H1 (cell line): Measurements from ENCODE around the gene SPATS2L. TPM values are rescaled to one million over a fixed set of nuclear protein-coding genes. Genes with fewer than 3 reads are reported as not detected.

Source experiments
- CTCF ChIA-PET: fragments of 300-600 bp; sonication (Branson Sonifier 250); formaldehyde crosslinking; loops from one replicate; lab custom pipeline; 2021; ENCODE audit not compliant: partially characterized antibody; lab: Charles Lee
- POLR2A ChIA-PET: fragments of 300-600 bp; sonication (Branson Sonifier 250); formaldehyde crosslinking; loops from one replicate; lab custom pipeline; 2021; ENCODE audit warnings: inconsistent platforms; ENCODE audit not compliant: partially characterized antibody; lab: Charles Lee
- DNase-seq, 2 experiments: peaks; one replicate each; pipeline versions ENCODE4 v3.0.0 to v3.0.0-alpha.2; 2010 to 2022; ENCODE audit warnings: low spot score in 2 of 2, low read depth in 1 of 2, mixed read lengths in 1 of 2
- FAIRE-seq: peaks from 2 replicates; lab custom pipeline; 2011; peaks lifted over from hg19 to GRCh38; lab: Jason Lieb, UNC
- H2AFZ ChIP-seq: 2 replicates; pipeline ENCODE4 v1.8.1; 2012; ENCODE audit warnings: low read length, inconsistent platforms
- H2AK5ac ChIP-seq: 2 replicates; pipeline ENCODE4 v1.6.1; 2013; ENCODE audit warnings: low read depth, low read length
- H2BK120ac ChIP-seq: replicated peaks from 2 replicates; pipeline ENCODE3; 2013; ENCODE audit warnings: low read depth, low read length, inconsistent platforms
- H2BK12ac ChIP-seq: 2 replicates; pipeline ENCODE4 v1.6.1; 2013; ENCODE audit warnings: low read depth, low read length
- H2BK15ac ChIP-seq: 2 replicates; pipeline ENCODE4 v1.6.1; 2013; ENCODE audit warnings: low read length
- H2BK20ac ChIP-seq: 2 replicates; pipeline ENCODE4 v1.6.1; 2013; ENCODE audit warnings: low read length
- H2BK5ac ChIP-seq: 2 replicates; pipeline ENCODE4 v1.6.1; 2013; ENCODE audit warnings: low read depth, low read length
- H3K14ac ChIP-seq: 2 replicates; pipeline ENCODE4 v1.6.1; 2013; ENCODE audit warnings: inconsistent platforms; ENCODE audit not compliant: insufficient read length
- H3K18ac ChIP-seq: 2 replicates; pipeline ENCODE4 v1.6.1; 2013; ENCODE audit warnings: low read length; ENCODE audit errors: extremely low read depth
- H3K23ac ChIP-seq: 2 replicates; pipeline ENCODE4 v1.6.1; 2013; ENCODE audit warnings: inconsistent platforms; ENCODE audit not compliant: insufficient read length
- H3K23me2 ChIP-seq: 2 replicates; pipeline ENCODE4 v1.6.1; 2013; ENCODE audit warnings: low read depth, low read length
- H3K27ac ChIP-seq: 2 replicates; pipeline ENCODE4 v1.6.1; 2011; ENCODE audit warnings: low read depth, low read length, inconsistent platforms
- H3K27me3 ChIP-seq, 4 experiments: replicated peaks in 1 of 4; 1 replicate in 1 of 4; 2 replicates in 3 of 4; pipeline versions ENCODE4 v1.6.1 to v1.8.1; 2011 to 2013; ENCODE audit warnings: low read length in 3 of 4, mild to moderate bottlenecking in 3 of 4, inconsistent platforms in 2 of 4, mixed read lengths in 2 of 4, moderate library complexity in 1 of 4; ENCODE audit not compliant: control insufficient read depth in 3 of 4, insufficient read depth in 3 of 4; ENCODE audit errors: extremely low read depth in 1 of 4
- H3K36me3 ChIP-seq, 4 experiments: 2 replicates each; pipeline versions ENCODE4 v1.6.1 to v1.8.1; 2011 to 2013; ENCODE audit warnings: mild to moderate bottlenecking in 4 of 4, low read length in 3 of 4, moderate library complexity in 2 of 4, control low read depth in 1 of 4, inconsistent platforms in 1 of 4; ENCODE audit not compliant: insufficient read depth in 4 of 4, control insufficient read depth in 2 of 4
- H3K4ac ChIP-seq: replicated peaks from 2 replicates; pipeline ENCODE3; 2013; ENCODE audit warnings: low read length, low read depth, mixed read lengths, inconsistent platforms; ENCODE audit not compliant: insufficient read length
- H3K4me1 ChIP-seq, 4 experiments: replicated peaks in 1 of 4; 1 replicate in 1 of 4; 2 replicates in 3 of 4; pipeline versions ENCODE4 v1.6.1 to v1.8.1; 2011 to 2013; ENCODE audit warnings: low read length in 3 of 4, inconsistent platforms in 2 of 4, mixed read lengths in 1 of 4; ENCODE audit not compliant: insufficient read depth in 4 of 4, control insufficient read depth in 3 of 4
- H3K4me2 ChIP-seq, 2 experiments: 2 replicates each; pipeline versions ENCODE4 v1.6.1 to v1.8.1; 2011 to 2013; ENCODE audit warnings: low read depth in 2 of 2, low read length in 2 of 2, control low read depth in 1 of 2, inconsistent platforms in 1 of 2, mild to moderate bottlenecking in 1 of 2; ENCODE audit not compliant: insufficient read depth in 1 of 2
- H3K4me3 ChIP-seq, 4 experiments: fragments of 200-600, 300-600 bp in 1 of 4; sonication (generic), shearing (Covaris generic), sonication (Bioruptor Twin) in 1 of 4; 2 replicates each; pipeline versions ENCODE4 v1.5.1 to v1.8.1; 2011 to 2016; ENCODE audit warnings: low read length in 4 of 4, low read depth in 3 of 4, control low read depth in 2 of 4, inconsistent platforms in 2 of 4, mild to moderate bottlenecking in 2 of 4, mixed read lengths in 1 of 4, moderate library complexity in 1 of 4; ENCODE audit not compliant: insufficient read depth in 2 of 4; ENCODE audit errors: extremely low read depth in 1 of 4
- H3K56ac ChIP-seq: replicated peaks from 2 replicates; pipeline ENCODE3; 2013; ENCODE audit warnings: low read depth, mild to moderate bottlenecking, mixed read lengths, low read length, inconsistent platforms; ENCODE audit not compliant: insufficient read length
- H3K79me1 ChIP-seq: 2 replicates; pipeline ENCODE4 v1.6.1; 2013; ENCODE audit warnings: low read depth, low read length, control low read depth
- H3K79me2 ChIP-seq, 2 experiments: 2 replicates each; pipeline versions ENCODE4 v1.6.1 to v1.8.1; 2012 to 2013; ENCODE audit warnings: low read length in 2 of 2, mild to moderate bottlenecking in 2 of 2, inconsistent platforms in 1 of 2; ENCODE audit not compliant: insufficient read depth in 2 of 2, control insufficient read depth in 1 of 2
- H3K9ac ChIP-seq, 4 experiments: replicated peaks in 1 of 4; 1 replicate in 1 of 4; 2 replicates in 3 of 4; pipeline versions ENCODE4 v1.6.1 to v1.8.1; 2011 to 2013; ENCODE audit warnings: low read depth in 3 of 4, low read length in 3 of 4, control low read depth in 2 of 4, mild to moderate bottlenecking in 2 of 4, moderate library complexity in 2 of 4, inconsistent platforms in 1 of 4; ENCODE audit errors: extremely low read depth in 1 of 4
- H3K9me3 ChIP-seq, 2 experiments: 2 replicates each; pipeline versions ENCODE4 v1.6.1 to v1.8.1; 2012 to 2013; ENCODE audit warnings: mild to moderate bottlenecking in 2 of 2, moderate library complexity in 2 of 2, control low read depth in 1 of 2, inconsistent platforms in 1 of 2, low read depth in 1 of 2, low read length in 1 of 2, mixed read lengths in 1 of 2; ENCODE audit not compliant: insufficient read depth in 2 of 2
- H4K20me1 ChIP-seq, 2 experiments: replicated peaks in 1 of 2; 2 replicates each; pipeline versions ENCODE3 to v1.8.1; 2011 to 2013; ENCODE audit warnings: inconsistent platforms in 2 of 2, low read length in 2 of 2, mild to moderate bottlenecking in 1 of 2; ENCODE audit not compliant: insufficient read depth in 2 of 2, control insufficient read depth in 1 of 2
- H4K5ac ChIP-seq: 2 replicates; pipeline ENCODE4 v1.6.1; 2013; ENCODE audit warnings: low read length, low read depth, mixed read lengths, inconsistent platforms; ENCODE audit not compliant: insufficient read length
- H4K8ac ChIP-seq: 2 replicates; pipeline ENCODE4 v1.8.0; 2013; ENCODE audit warnings: mild to moderate bottlenecking, moderate library complexity, low read length, inconsistent platforms; ENCODE audit not compliant: insufficient read depth; ENCODE audit errors: extremely low read depth
- H4K91ac ChIP-seq: replicated peaks from 2 replicates; pipeline ENCODE3; 2013; ENCODE audit warnings: low read length, mixed read lengths, inconsistent platforms; ENCODE audit not compliant: insufficient read length
- ASH2L ChIP-seq: fragments of 200-600, 300-600 bp; sonication (generic); IDR thresholded peaks from one replicate; pipeline ENCODE4 v1.7.1; 2017; ENCODE audit warnings: low read length
- CBX5 ChIP-seq: fragments of 300-800, 300-1000 bp; sonication (generic); IDR thresholded peaks from 2 replicates; pipeline ENCODE4 v1.7.1; 2016; ENCODE audit warnings: antibody characterized with exemption, low read length, low read depth
- CHD2 ChIP-seq: IDR thresholded peaks from 2 replicates; pipeline ENCODE4 v1.6.1; 2012; ENCODE audit warnings: low read length, improper control_type of control experiment
- FOSL1 ChIP-seq: IDR thresholded peaks from 2 replicates; pipeline ENCODE4 v1.6.1; 2011; ENCODE audit warnings: mild to moderate bottlenecking, low read depth, low read length, moderate library complexity; ENCODE audit not compliant: insufficient read depth
- KDM5A ChIP-seq: fragments of 200-600 bp; IDR thresholded peaks from 2 replicates; pipeline ENCODE4 v1.7.1; 2012; ENCODE audit warnings: mild to moderate bottlenecking, low read length, inconsistent platforms, mixed read lengths
- NANOG ChIP-seq: IDR thresholded peaks from 2 replicates; pipeline ENCODE4 v1.6.1; 2011; ENCODE audit warnings: low read length, low read depth, mild to moderate bottlenecking, inconsistent platforms; ENCODE audit not compliant: insufficient read depth, poor library complexity, severe bottlenecking
- RAD21 ChIP-seq, 2 experiments: IDR thresholded peaks in 1 of 2; conservative IDR thresholded peaks in 1 of 2; 2 replicates each; pipeline ENCODE4 v1.6.1; 2011; ENCODE audit warnings: low read depth in 2 of 2, low read length in 2 of 2, improper control_type of control experiment in 1 of 2, inconsistent platforms in 1 of 2, mild to moderate bottlenecking in 1 of 2, moderate library complexity in 1 of 2
- RXRA ChIP-seq: IDR thresholded peaks from 2 replicates; pipeline ENCODE4 v1.6.1; 2011; ENCODE audit warnings: low read depth, mild to moderate bottlenecking, low read length, moderate library complexity; ENCODE audit not compliant: insufficient read depth
- SP4 ChIP-seq: IDR thresholded peaks from 2 replicates; pipeline ENCODE4 v1.6.1; 2012; ENCODE audit warnings: low read length, inconsistent platforms
- TBP ChIP-seq: IDR thresholded peaks from 2 replicates; pipeline ENCODE4 v1.6.1; 2011; ENCODE audit warnings: low read depth, low read length, improper control_type of control experiment
- TCF12 ChIP-seq: IDR thresholded peaks from 2 replicates; pipeline ENCODE4 v1.6.1; 2011; ENCODE audit warnings: low read depth, mild to moderate bottlenecking, low read length
- USF2 ChIP-seq: IDR thresholded peaks from 2 replicates; pipeline ENCODE4 v1.6.1; 2011; ENCODE audit warnings: low read length, improper control_type of control experiment
- ZNF274 ChIP-seq: IDR thresholded peaks from 2 replicates; pipeline ENCODE4 v1.7.0; 2012; ENCODE audit warnings: low read length, borderline replicate concordance; ENCODE audit errors: extremely low read depth
- WGBS, 2 experiments: shearing (Covaris generic) in 1 of 2; methylation state at CpG; one replicate each; pipeline versions ENCODE4 v1.1.6 to v1.1.7; 2013 to 2015; ENCODE audit warnings: low lambda C conversion rate in 2 of 2, mixed read lengths in 2 of 2, inconsistent platforms in 1 of 2, low coverage in 1 of 2, missing lambda C conversion rate in 1 of 2; ENCODE audit not compliant: insufficient replicate concordance in 2 of 2, insufficient coverage in 1 of 2, insufficient read length in 1 of 2; ENCODE audit errors: extremely low coverage in 1 of 2, missing lambda C conversion rate in 1 of 2; 5-methylcytosine and 5-hydroxymethylcytosine counted together
- polyA plus RNA-seq, 7 experiments: library from polyadenylated mRNA; depleted of rRNA in 3 of 7; stranded (reverse) in 5 of 7; unstranded in 2 of 7; fragments of >200 nt in 5 of 7; fragments of 200-250 nt in 2 of 7; gene quantifications; 1 replicate in 5 of 7; 2 replicates in 1 of 7; 4 replicates in 1 of 7; pipeline versions ENCODE4 v1.2.1 to v1.2.3, GENCODE V29; 2011 to 2013; ENCODE audit warnings: missing spikeins in 2 of 7, mixed read lengths in 2 of 7
- total RNA-seq: library from RNA; stranded (reverse); fragmentation: NEBNext Ultra II Directional; extraction: Animal tissue kit (Norgen Biotek cat#: 25700); gene quantifications from 2 replicates; pipeline ENCODE4 v1.2.1, GENCODE V29; 2021

SPATS2L gene
- total and polyA plus RNA-seq, 2 of the 8 experiments (the other 6 are each of a cell fraction or from before 2014, with no cell fraction given) = 67.3 to 189 TPM

GRCh38 chr2:200451511-200451910 is 145.0 kb downstream of the SPATS2L start:
- no peak overlapping the region for H3K14ac ChIP-seq
- H2AFZ ChIP-seq = no peak overlapping the region
- no peaks in the 10 kb centered on the region for H3K27me3 ChIP-seq
- no peak overlapping the region for H3K18ac ChIP-seq
- no peak overlapping the region for H2AK5ac ChIP-seq
- ChIA-PET POLR2A (no interaction called here), CTCF (interaction anchor here (1.6 kb wide), 1 partner anchor 478 kb away, joined by 5 read pairs; no protein-coding TSS in a partner anchor)
- no peak overlapping the region for H3K4ac ChIP-seq
- no peak overlapping the region for H2BK15ac ChIP-seq
- no peaks in the 10 kb centered on the region for H3K23me2 ChIP-seq
- peaks cover 2 to 32% (median 15%) of the 10 kb centered on the region in 4 experiments; a peak in 6 of 8 replicates for H3K36me3 ChIP-seq
- no peak overlapping the region for H2BK20ac ChIP-seq
- H3K4me3 ChIP-seq = no peak overlapping the region
- no peak overlapping the region for H3K4me2 ChIP-seq
- H4K20me1 ChIP-seq = peaks cover 0 to 3% of the 10 kb centered on the region in 2 experiments
- H2BK12ac ChIP-seq = no peak overlapping the region
- H3K79me1 ChIP-seq = no peaks in the 10 kb centered on the region
- FAIRE-seq (no peak), DNase-seq (no peak)
- H4K8ac ChIP-seq = no peak overlapping the region
- no peak overlapping the region for H2BK5ac ChIP-seq
- 84% methylated on average over 2 of the region's 2 CpGs; no CpG with 5 or more reads in 1 of the 2 experiments for WGBS, 2 experiments
- H3K56ac ChIP-seq = no peak overlapping the region
- H3K79me2 ChIP-seq = no peaks in the 10 kb centered on the region
- no peaks in the 10 kb centered on the region for H3K9me3 ChIP-seq
- H2BK120ac ChIP-seq = no peak overlapping the region
- H3K9ac ChIP-seq = no peak overlapping the region
- H3K4me1 ChIP-seq = peaks cover 0 to 4% (median 1%) of the 10 kb centered on the region in 4 experiments; a peak in 3 of 7 replicates
- H3K27ac ChIP-seq = no peak overlapping the region
- H3K23ac ChIP-seq = no peak overlapping the region
- H4K5ac ChIP-seq = no peak overlapping the region
- H4K91ac ChIP-seq = no peak overlapping the region
- TF ChIP-seq CBX5 (no peak), ZNF274 (no peak), TBP (no peak), ASH2L (no peak), SP4 (no peak), USF2 (no peak), RAD21 (IDR thresholded peaks at IDR 0.05 in 1 of 2, conservative IDR thresholded peaks at IDR 0.05 in 1 of 2; ENCODE audit: low read depth in 2 of 2, low read length in 2 of 2) (no peak), NANOG (no peak), CHD2 (no peak), RXRA (no peak), KDM5A (no peak), TCF12 (no peak), FOSL1 (no peak)
